IMR-90 (cell line): Measurements from ENCODE around the gene ALDH2.

ENCODE experiments used
- CEBPB ChIP-seq: IDR thresholded peaks from 2 replicates; pipeline ENCODE4 v1.6.1; 2012; ENCODE audit warnings: low read depth, low read length, improper control_type of control experiment
- CTCF ChIP-seq: conservative IDR thresholded peaks from 2 replicates; pipeline ENCODE4 v1.5.1; 2012; ENCODE audit warnings: mild to moderate bottlenecking, low read depth, low read length, improper control_type of control experiment
- FOS ChIP-seq: fragments of 150-350 bp; IDR thresholded peaks from 2 replicates; pipeline ENCODE4 v1.6.1; 2016; ENCODE audit warnings: low read depth, low read length
- MAZ ChIP-seq: IDR thresholded peaks from 2 replicates; pipeline ENCODE4 v1.6.1; 2012; ENCODE audit warnings: low read depth, mild to moderate bottlenecking, low read length, improper control_type of control experiment, moderate library complexity, borderline replicate concordance
- POLR2A ChIP-seq: IDR thresholded peaks from 2 replicates; pipeline ENCODE4 v1.6.1; 2012; ENCODE audit warnings: mild to moderate bottlenecking, low read depth, low read length
- RAD21 ChIP-seq: IDR thresholded peaks from 2 replicates; pipeline ENCODE4 v1.6.1; 2012; ENCODE audit warnings: low read length, improper control_type of control experiment
- SMC3 ChIP-seq: fragments of 150-350 bp; IDR thresholded peaks from 2 replicates; pipeline ENCODE4 v1.6.1; 2016; ENCODE audit warnings: low read depth, mild to moderate bottlenecking, antibody characterized with exemption, low read length, moderate library complexity
- TF ChIP-seq, protein P1 (sequence below): fragments of 150-350 bp; IDR thresholded peaks from 2 replicates; pipeline ENCODE4 v1.6.1; 2017; ENCODE audit warnings: mild to moderate bottlenecking, antibody characterized with exemption, low read length, low read depth
- TF ChIP-seq, protein P2 (sequence below): fragments of 150-350 bp; IDR thresholded peaks from 2 replicates; pipeline ENCODE4 v1.6.1; 2016; ENCODE audit warnings: low read depth, mild to moderate bottlenecking, low read length, moderate library complexity, borderline replicate concordance

GRCh38 chr12:111812881-111813741 is 46.4 kb downstream of the ALDH2 start:
- TF ChIP-seq RAD21 = peak; percentile 85
- no peak for TF ChIP-seq POLR2A
- TF ChIP-seq, protein P1, sequence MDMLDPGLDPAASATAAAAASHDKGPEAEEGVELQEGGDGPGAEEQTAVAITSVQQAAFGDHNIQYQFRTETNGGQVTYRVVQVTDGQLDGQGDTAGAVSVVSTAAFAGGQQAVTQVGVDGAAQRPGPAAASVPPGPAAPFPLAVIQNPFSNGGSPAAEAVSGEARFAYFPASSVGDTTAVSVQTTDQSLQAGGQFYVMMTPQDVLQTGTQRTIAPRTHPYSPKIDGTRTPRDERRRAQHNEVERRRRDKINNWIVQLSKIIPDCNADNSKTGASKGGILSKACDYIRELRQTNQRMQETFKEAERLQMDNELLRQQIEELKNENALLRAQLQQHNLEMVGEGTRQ = no peak
- peak; percentile 87 for TF ChIP-seq SMC3
- peak; percentile 39; the same call in 1 of the 2 replicates for TF ChIP-seq MAZ
- TF ChIP-seq CEBPB = no peak
- peak; percentile 89 for TF ChIP-seq CTCF
- TF ChIP-seq, protein P2, sequence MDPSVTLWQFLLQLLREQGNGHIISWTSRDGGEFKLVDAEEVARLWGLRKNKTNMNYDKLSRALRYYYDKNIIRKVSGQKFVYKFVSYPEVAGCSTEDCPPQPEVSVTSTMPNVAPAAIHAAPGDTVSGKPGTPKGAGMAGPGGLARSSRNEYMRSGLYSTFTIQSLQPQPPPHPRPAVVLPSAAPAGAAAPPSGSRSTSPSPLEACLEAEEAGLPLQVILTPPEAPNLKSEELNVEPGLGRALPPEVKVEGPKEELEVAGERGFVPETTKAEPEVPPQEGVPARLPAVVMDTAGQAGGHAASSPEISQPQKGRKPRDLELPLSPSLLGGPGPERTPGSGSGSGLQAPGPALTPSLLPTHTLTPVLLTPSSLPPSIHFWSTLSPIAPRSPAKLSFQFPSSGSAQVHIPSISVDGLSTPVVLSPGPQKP = no peak
- TF ChIP-seq FOS = no peak
